Measurements from ENCODE around the gene PTPN1. TPM values are rescaled to one million over a fixed set of nuclear protein-coding genes. Genes with fewer than 3 reads are reported as not detected.

Gene PTPN1
- total RNA-seq, 1 donor from 2014 or later: 30.3 TPM

DNA sequence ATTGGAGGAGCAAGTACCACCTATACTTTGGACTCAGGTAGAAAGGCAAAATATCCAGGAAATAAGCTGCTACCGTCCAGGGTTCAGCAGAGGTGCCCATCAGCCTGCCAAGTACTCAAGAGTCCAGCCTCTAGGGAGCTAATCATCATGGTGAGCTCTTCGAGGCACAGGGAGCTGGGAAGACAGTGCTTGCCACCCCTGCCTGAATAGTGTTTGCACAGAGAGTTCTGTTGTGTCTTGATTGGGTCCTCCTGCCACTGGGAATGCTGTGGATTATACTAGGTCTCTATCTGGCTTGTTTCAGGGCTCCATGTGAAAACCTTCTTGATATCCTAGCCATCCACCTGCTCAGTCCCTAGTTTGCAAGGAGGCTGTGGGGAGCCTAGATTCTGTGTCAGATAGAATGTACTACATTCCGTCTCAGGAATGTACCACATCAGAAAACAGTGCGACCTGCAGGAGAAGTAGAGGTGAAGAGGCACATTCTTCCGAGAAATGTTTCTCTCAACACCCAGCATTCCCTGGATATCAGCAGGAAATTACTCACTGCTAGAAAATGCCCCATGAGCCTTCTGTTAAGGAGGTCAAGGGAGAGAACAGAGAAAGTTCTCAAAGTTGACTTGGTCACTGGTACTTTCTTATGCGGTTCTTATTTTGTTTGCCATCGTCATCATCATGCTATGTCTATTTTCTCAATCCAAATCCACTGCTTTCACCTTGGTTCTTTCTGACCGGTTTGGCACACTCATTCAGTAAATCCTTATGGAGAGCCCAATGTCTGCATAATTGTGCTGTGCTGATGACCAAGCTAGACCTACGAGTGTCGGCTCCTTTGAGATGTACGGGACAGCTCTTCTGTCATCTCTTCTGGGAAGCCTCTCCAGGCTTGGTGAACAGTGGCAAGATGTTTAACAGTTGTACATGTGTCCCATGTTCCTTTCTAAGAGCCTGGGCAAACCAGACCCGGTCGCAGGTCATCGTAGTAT is 30.7 kb downstream of the PTPN1 start:
- no peaks in the 10 kb centered on the region for H3K36me3 Mint-ChIP-seq (ENCODE audit: low read depth)
- H3K4me1 Mint-ChIP-seq (ENCODE audit: low read depth): peaks cover 56% of the 10 kb centered on the region
- H3K4me3 Mint-ChIP-seq (ENCODE audit: unreplicated experiment): peak overlapping the region; percentile 14
- H3K27me3 Mint-ChIP-seq (ENCODE audit: low read depth): no peaks in the 10 kb centered on the region
- TF ChIP-seq, protein P1, sequence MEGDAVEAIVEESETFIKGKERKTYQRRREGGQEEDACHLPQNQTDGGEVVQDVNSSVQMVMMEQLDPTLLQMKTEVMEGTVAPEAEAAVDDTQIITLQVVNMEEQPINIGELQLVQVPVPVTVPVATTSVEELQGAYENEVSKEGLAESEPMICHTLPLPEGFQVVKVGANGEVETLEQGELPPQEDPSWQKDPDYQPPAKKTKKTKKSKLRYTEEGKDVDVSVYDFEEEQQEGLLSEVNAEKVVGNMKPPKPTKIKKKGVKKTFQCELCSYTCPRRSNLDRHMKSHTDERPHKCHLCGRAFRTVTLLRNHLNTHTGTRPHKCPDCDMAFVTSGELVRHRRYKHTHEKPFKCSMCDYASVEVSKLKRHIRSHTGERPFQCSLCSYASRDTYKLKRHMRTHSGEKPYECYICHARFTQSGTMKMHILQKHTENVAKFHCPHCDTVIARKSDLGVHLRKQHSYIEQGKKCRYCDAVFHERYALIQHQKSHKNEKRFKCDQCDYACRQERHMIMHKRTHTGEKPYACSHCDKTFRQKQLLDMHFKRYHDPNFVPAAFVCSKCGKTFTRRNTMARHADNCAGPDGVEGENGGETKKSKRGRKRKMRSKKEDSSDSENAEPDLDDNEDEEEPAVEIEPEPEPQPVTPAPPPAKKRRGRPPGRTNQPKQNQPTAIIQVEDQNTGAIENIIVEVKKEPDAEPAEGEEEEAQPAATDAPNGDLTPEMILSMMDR (IDR thresholded peaks at IDR 0.05): peak; percentile 46
- H3K27ac Mint-ChIP-seq (ENCODE audit: unreplicated experiment): peak overlapping the region; percentile 89
- no peak for DNase-seq (ENCODE audit: low spot score)
- no peaks in the 10 kb centered on the region for H3K9me3 Mint-ChIP-seq (ENCODE audit: low read depth)

DNA sequence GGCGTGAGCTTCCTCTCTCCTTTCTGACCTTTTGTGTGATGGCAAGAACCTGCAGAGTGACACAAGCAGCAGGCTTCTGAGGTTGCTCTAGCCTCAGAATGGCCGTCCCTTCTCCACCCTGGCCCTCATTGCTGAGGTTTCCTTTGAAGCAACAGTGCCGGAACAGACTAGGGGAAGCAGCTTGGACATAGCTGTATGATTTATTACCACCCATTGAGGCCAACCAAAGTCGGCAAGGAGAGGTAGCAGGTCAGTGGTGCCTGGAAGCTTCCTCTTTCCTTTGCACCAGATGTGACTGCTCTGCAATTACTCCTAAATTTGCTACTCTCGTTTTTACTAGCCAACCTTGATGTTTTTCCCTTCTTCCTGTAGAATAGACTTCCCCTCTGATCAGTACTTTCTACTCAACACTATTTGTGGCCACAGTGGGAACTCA is 31.4 kb downstream of the PTPN1 start:
- H3K36me3 Mint-ChIP-seq (ENCODE audit: low read depth): no peaks in the 10 kb centered on the region
- no peak overlapping the region for H3K4me3 Mint-ChIP-seq (ENCODE audit: unreplicated experiment)
- H3K9me3 Mint-ChIP-seq (ENCODE audit: low read depth): no peaks in the 10 kb centered on the region
- peaks cover 54% of the 10 kb centered on the region for H3K4me1 Mint-ChIP-seq (ENCODE audit: low read depth)
- peak overlapping the region; percentile 89 for H3K27ac Mint-ChIP-seq (ENCODE audit: unreplicated experiment)
- TF ChIP-seq, protein P1 (IDR thresholded peaks at IDR 0.05): no peak
- DNase-seq (ENCODE audit: low spot score): no peak
- no peaks in the 10 kb centered on the region for H3K27me3 Mint-ChIP-seq (ENCODE audit: low read depth)

DNA sequence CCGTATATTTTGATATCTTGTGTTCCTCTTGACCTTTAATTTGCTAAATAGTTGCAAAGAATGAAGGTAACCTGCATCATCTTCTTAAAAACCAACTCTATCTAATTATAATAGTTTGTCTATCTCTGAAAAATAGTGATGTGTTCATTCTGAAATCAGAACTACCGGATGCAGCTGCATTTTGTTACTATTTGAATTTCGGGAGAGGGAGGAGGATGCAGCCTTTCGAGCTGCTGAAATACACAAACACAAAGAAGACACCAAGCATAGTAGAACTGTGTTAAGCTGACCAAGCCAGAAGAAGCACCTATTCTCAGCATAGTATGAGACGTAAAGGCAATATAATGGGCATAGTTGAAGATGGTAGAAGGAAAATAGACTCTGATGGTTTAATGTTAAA is 33.1 kb downstream of the PTPN1 start:
- no peak overlapping the region for H3K4me3 Mint-ChIP-seq (ENCODE audit: unreplicated experiment)

DNA sequence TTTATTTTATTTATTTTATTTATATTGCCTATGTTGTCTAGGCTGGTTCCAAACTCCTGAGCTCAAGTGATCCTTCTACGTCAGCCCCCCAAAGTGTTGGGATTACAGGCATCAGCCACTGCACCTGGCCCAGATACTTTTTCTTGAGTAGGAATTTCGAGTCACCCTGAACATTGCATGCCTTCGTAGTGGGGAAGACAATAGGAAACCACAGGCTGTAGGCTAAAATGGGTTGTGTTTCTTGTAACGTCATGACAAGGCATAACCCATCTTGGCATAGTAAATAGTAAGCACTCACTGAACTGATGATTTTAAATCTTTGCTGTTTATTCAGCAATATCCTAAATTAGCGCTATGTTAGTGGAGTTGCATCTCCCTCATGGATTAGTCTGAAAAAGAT is 34.9 kb downstream of the PTPN1 start:
- Mint-ChIP-seq H3K36me3 (ENCODE audit: low read depth) (no peaks in the 10 kb centered on the region), H3K4me1 (ENCODE audit: low read depth) (peaks cover 48% of the 10 kb centered on the region), H3K27ac (ENCODE audit: unreplicated experiment) (no peak overlapping the region), H3K27me3 (ENCODE audit: low read depth) (no peaks in the 10 kb centered on the region), H3K9me3 (ENCODE audit: low read depth) (no peaks in the 10 kb centered on the region), H3K4me3 (ENCODE audit: unreplicated experiment) (no peak overlapping the region)
- DNase-seq (ENCODE audit: low spot score): no peak
- TF ChIP-seq, protein P1 (IDR thresholded peaks at IDR 0.05): no peak

More for the DNA sequence above, 33.1 kb downstream of the PTPN1 start:
- no peak for DNase-seq (ENCODE audit: low spot score)
- Mint-ChIP-seq H3K36me3 (ENCODE audit: low read depth) (no peaks in the 10 kb centered on the region), H3K9me3 (ENCODE audit: low read depth) (no peaks in the 10 kb centered on the region), H3K27me3 (ENCODE audit: low read depth) (no peaks in the 10 kb centered on the region), H3K4me1 (ENCODE audit: low read depth) (peaks cover 51% of the 10 kb centered on the region), H3K27ac (ENCODE audit: unreplicated experiment) (no peak overlapping the region)
- TF ChIP-seq, protein P1 (IDR thresholded peaks at IDR 0.05): no peak

DNA sequence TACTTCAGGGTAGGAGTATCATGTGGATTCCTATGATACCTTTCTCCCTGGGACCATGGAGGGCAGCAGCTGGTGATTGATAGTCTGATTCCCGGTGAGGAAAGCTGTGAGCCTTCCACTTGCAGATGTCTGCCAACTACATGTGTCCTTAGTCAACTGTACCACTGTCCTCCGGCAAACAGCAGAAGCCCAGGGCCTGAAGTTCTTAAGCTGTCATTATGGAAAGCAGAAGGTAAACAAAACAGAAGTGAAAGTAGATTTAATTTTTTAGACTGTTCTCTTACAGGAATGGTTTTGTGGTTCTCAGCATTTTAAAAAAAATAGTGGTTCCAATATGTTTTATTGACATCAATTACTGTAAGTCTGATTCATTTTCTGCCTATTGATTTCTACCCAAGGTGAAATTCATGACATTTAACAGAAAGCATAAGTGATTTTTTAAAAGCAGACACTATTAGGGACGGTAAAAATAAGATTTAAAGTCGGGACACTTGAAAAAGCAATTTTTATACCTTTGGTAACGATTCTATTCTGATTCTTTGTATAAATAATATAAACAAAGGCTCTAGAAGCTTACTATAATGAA is 36.6 kb downstream of the PTPN1 start:
- peaks cover 39% of the 10 kb centered on the region for H3K4me1 Mint-ChIP-seq (ENCODE audit: low read depth)
- no peak overlapping the region for H3K27ac Mint-ChIP-seq (ENCODE audit: unreplicated experiment)
- DNase-seq (ENCODE audit: low spot score): no peak
- TF ChIP-seq, protein P1 (IDR thresholded peaks at IDR 0.05): no peak
- no peaks in the 10 kb centered on the region for H3K36me3 Mint-ChIP-seq (ENCODE audit: low read depth)
- no peaks in the 10 kb centered on the region for H3K27me3 Mint-ChIP-seq (ENCODE audit: low read depth)
- H3K4me3 Mint-ChIP-seq (ENCODE audit: unreplicated experiment): no peak overlapping the region
- H3K9me3 Mint-ChIP-seq (ENCODE audit: low read depth): no peaks in the 10 kb centered on the region

Measured in chondrocyte (in vitro differentiated cells).